Progenitor cell of endocrine pancreas (in vitro differentiated cells): Measurements from ENCODE around the gene ST13. TPM values are rescaled to one million over a fixed set of nuclear protein-coding genes. Genes with fewer than 3 reads are reported as not detected.
"Not testable (repeated sequence)": the region's sequence is repeated elsewhere in the genome, so short reads cannot be mapped to it uniquely, and the experiment has no call there.

Experiments
- DNase-seq: peaks from one replicate; pipeline ENCODE4 v3.0.0; 2021; ENCODE audit warnings: low spot score; ENCODE audit not compliant: unreplicated experiment
- H3K27ac Mint-ChIP-seq: 2 replicates; pipeline ENCODE4 v1.8.0; 2021; ENCODE audit warnings: mild to moderate bottlenecking, moderate library complexity, mixed read lengths
- H3K27me3 Mint-ChIP-seq: 2 replicates; pipeline ENCODE4 v1.8.0; 2021; ENCODE audit warnings: mixed read lengths
- H3K36me3 Mint-ChIP-seq: 2 replicates; pipeline ENCODE4 v1.8.0; 2022; ENCODE audit warnings: mixed read lengths; ENCODE audit not compliant: insufficient read depth
- H3K4me1 Mint-ChIP-seq: 2 replicates; pipeline ENCODE4 v1.8.0; 2021; ENCODE audit warnings: low read depth, mixed read lengths
- H3K4me3 Mint-ChIP-seq: 2 replicates; pipeline ENCODE4 v1.8.0; 2021; ENCODE audit warnings: low read depth, mild to moderate bottlenecking, moderate library complexity, mixed read lengths
- H3K9me3 Mint-ChIP-seq: 2 replicates; pipeline ENCODE4 v1.8.0; 2021; ENCODE audit warnings: low read depth, mixed read lengths
- CTCF ChIP-seq: fragments of 200-600 bp; sonication (generic); IDR thresholded peaks from one replicate; pipeline ENCODE4 v1.5.0; 2021; ENCODE audit warnings: antibody characterized with exemption, mild to moderate bottlenecking; ENCODE audit not compliant: unreplicated experiment
- total RNA-seq: library from RNA; stranded (reverse); gene quantifications from 2 replicates; pipeline ENCODE4 v1.2.1, GENCODE V29; 2021

Gene ST13
- total RNA-seq, 1 donor from 2014 or later: 372 TPM

DNA sequence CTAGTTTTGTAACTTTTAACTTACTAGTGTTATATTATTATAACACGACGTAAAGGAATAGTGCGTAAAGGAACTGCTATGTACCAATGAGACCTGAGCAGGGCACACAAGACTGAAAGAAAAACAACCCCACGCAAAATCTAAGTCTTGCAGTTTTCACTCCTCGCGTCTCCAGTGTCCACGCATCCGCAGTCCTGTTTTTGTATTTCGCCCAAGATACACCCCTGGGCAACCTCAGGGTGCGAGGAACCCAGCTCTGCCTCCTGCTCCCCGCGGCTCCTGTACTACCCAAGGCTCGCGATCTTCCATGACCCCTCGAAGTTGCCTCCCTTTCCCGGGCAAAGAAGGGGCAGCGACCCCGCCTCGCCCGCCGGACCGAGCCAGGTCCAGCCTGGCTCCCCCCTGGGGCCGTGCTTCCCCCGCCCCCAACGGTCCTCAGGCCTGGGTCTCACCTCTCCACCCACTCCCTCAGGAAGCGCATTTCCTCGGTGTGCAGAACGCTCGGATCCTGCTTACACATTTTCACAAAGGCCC lies 393 bp downstream of the ST13 start:
- peak; percentile 28 for DNase-seq
- Mint-ChIP-seq H3K36me3 (peaks cover 5% of the 10 kb centered on the region), H3K4me3 (peak overlapping the region; percentile 95), H3K27ac (peak overlapping the region; percentile 100), H3K9me3 (no peaks in the 10 kb centered on the region), H3K27me3 (no peaks in the 10 kb centered on the region), H3K4me1 (peaks cover 44% of the 10 kb centered on the region)
- no peak for TF ChIP-seq CTCF

- H3K27ac Mint-ChIP-seq: peak overlapping the region; percentile 93
These were observed 1.1 kb downstream of the ST13 start for GRCh38 chr22:40855071-40855978.

GRCh38 chr22:40853961-40854360 lies 2.5 kb downstream of the ST13 start:
- no peak for DNase-seq
- Mint-ChIP-seq H3K4me1 (peaks cover 42% of the 10 kb centered on the region), H3K9me3 (no peaks in the 10 kb centered on the region), H3K27me3 (no peaks in the 10 kb centered on the region), H3K4me3 (peak overlapping the region; percentile 95), H3K36me3 (peaks cover 8% of the 10 kb centered on the region), H3K27ac (peak overlapping the region; percentile 50)
- no peak for TF ChIP-seq CTCF

More at GRCh38 chr22:40855071-40855978, 1.1 kb downstream of the ST13 start:
- Mint-ChIP-seq H3K27me3 (no peaks in the 10 kb centered on the region), H3K4me1 (peaks cover 44% of the 10 kb centered on the region), H3K36me3 (peaks cover 5% of the 10 kb centered on the region), H3K9me3 (no peaks in the 10 kb centered on the region), H3K4me3 (peak overlapping the region; percentile 95)
- DNase-seq: no peak
- TF ChIP-seq CTCF: no peak

- H3K27me3 Mint-ChIP-seq: no peaks in the 10 kb centered on the region
- peaks cover 9% of the 10 kb centered on the region for H3K36me3 Mint-ChIP-seq
- H3K4me3 Mint-ChIP-seq: peak overlapping the region; percentile 95
- H3K9me3 Mint-ChIP-seq: no peaks in the 10 kb centered on the region
- peak overlapping the region; percentile 50 for H3K27ac Mint-ChIP-seq
- peaks cover 40% of the 10 kb centered on the region for H3K4me1 Mint-ChIP-seq
- TF ChIP-seq CTCF: no peak
- no peak for DNase-seq
These were observed 3.1 kb downstream of the ST13 start for GRCh38 chr22:40853333-40853732.

- DNase-seq, H3K27me3 Mint-ChIP-seq, H3K4me1 Mint-ChIP-seq, H3K4me3 Mint-ChIP-seq, H3K9me3 Mint-ChIP-seq, H3K27ac Mint-ChIP-seq: not testable (repeated sequence)
- peaks cover 21% of the 10 kb centered on the region for H3K36me3 Mint-ChIP-seq
These were observed 10.6 kb downstream of the ST13 start for GRCh38 chr22:40845816-40846215.

DNA sequence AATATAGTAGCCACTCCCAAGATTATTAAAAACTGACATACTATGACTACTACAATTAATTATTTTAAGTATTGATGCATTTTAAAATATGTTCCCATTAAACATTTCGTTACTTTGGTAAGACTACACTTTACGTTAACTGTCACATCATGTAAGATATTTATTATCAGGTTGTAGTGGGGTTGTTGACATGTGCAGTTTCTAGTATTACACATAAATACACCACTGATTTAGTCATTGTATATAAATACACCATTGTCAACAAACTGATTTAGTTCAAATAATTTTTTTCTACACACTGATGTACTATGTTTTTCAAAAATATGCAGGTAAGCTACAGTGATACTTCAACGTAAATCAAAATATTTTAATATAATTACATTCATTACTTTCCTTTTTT lies 11.5 kb downstream of the ST13 start:
- Mint-ChIP-seq H3K4me1 (no peaks in the 10 kb centered on the region), H3K36me3 (peaks cover 26% of the 10 kb centered on the region), H3K27ac (peak overlapping the region; percentile 38), H3K4me3 (no peak overlapping the region), H3K9me3 (no peaks in the 10 kb centered on the region), H3K27me3 (no peaks in the 10 kb centered on the region)
- DNase-seq: no peak
- no peak for TF ChIP-seq CTCF
